GM12892 (cell line): ENCODE results near the gene CDH8.
"Not testable (repeated sequence)": the region's sequence is repeated elsewhere in the genome, so short reads cannot be mapped to it uniquely, and the experiment has no call there.

Experiments
- POLR2A ChIP-seq: IDR thresholded peaks from 2 replicates; pipeline ENCODE4 v1.6.1; 2011; ENCODE audit warnings: low read depth, low read length, control low read depth
- POLR2AphosphoS5 ChIP-seq: IDR thresholded peaks from 2 replicates; pipeline ENCODE4 v1.6.1; 2011; ENCODE audit warnings: low read depth, low read length, control low read depth
- TAF1 ChIP-seq: IDR thresholded peaks from 2 replicates; pipeline ENCODE4 v1.6.1; 2011; ENCODE audit warnings: low read depth, mild to moderate bottlenecking, control low read depth, low read length, borderline replicate concordance

- not testable (repeated sequence) for TF ChIP-seq TAF1, POLR2A, POLR2AphosphoS5
Observed at GRCh38 chr16:61917865-61918826, 118.1 kb downstream of the CDH8 start.
